Body of pancreas (tissue), 4 donors: ENCODE results near the gene OR2M2. TPM values are rescaled to one million over a fixed set of nuclear protein-coding genes. Genes with fewer than 3 reads are reported as not detected.

Experiments
- ATAC-seq: fragments of 150-250 bp; one replicate; pipeline ENCODE4 v1.9.1; 2016
- DNase-seq, 4 donors: peaks; one replicate each; pipeline ENCODE4 v3.0.0-alpha.2; 2019
- H3K27ac ChIP-seq, 4 donors: fragments of 200-600 bp; sonication (generic); 1 replicate in 3 of 4; 2 replicates in 1 of 4; pipeline versions ENCODE4 v1.5.1 to v1.6.1; 2016 to 2019; ENCODE audit warnings: mild to moderate bottlenecking in 1 of 4, mixed read lengths in 1 of 4, moderate library complexity in 1 of 4
- H3K27me3 ChIP-seq, 2 donors: fragments of 200-600 bp; sonication (generic); one replicate each; pipeline ENCODE4 v1.6.0; 2016; ENCODE audit warnings: mild to moderate bottlenecking in 1 of 2
- H3K36me3 ChIP-seq, 2 donors: fragments of 200-600 bp; sonication (generic); replicated peaks in 1 of 2; 2 replicates each; pipeline ENCODE4 v1.5.1; 2016; ENCODE audit warnings: low read depth in 2 of 2; ENCODE audit not compliant: insufficient read depth in 1 of 2
- H3K4me1 ChIP-seq: fragments of 200-600 bp; sonication (generic); one replicate; pipeline ENCODE4 v1.6.0; 2016
- H3K4me3 ChIP-seq, 2 donors: fragments of 200-600 bp; sonication (generic); 1 replicate in 1 of 2; 2 replicates in 1 of 2; pipeline ENCODE4 v1.5.1; 2016 to 2019
- H3K9me3 ChIP-seq, 3 donors: fragments of 200-600 bp; sonication (generic); 1 replicate in 2 of 3; 2 replicates in 1 of 3; pipeline ENCODE4 v1.5.1; 2016
- CTCF ChIP-seq, 7 experiments: fragments of 450-650 bp in 4 of 7; fragments of 200-600 bp in 3 of 7; sonication (generic) in 3 of 7; IDR thresholded peaks; one replicate each; pipeline ENCODE4 v1.5.1; 2016 to 2019; ENCODE audit warnings: antibody characterized with exemption in 7 of 7
- POLR2A ChIP-seq, 3 donors: fragments of 450-650 bp; IDR thresholded peaks; one replicate each; pipeline ENCODE4 v1.6.1; 2016; ENCODE audit warnings: antibody characterized with exemption in 3 of 3, mild to moderate bottlenecking in 2 of 3
- WGBS, 2 donors: methylation state at CpG; one replicate each; pipeline ENCODE4 v1.1.5; 2017; 5-methylcytosine and 5-hydroxymethylcytosine counted together
- intact Hi-C: fragments of 100-400 bp; cut with DNase I; formaldehyde crosslinking; loops from one replicate; pipeline ENCODE4 v1.15.1; 2023
- total RNA-seq, 2 donors: library from RNA; depleted of rRNA; stranded (reverse); fragments of >200 nt; gene quantifications; one replicate each; pipeline ENCODE4 v1.1.0, GENCODE V29; 2016

Gene OR2M2
- total RNA-seq, 2 donors from 2014 or later: not detected

DNA sequence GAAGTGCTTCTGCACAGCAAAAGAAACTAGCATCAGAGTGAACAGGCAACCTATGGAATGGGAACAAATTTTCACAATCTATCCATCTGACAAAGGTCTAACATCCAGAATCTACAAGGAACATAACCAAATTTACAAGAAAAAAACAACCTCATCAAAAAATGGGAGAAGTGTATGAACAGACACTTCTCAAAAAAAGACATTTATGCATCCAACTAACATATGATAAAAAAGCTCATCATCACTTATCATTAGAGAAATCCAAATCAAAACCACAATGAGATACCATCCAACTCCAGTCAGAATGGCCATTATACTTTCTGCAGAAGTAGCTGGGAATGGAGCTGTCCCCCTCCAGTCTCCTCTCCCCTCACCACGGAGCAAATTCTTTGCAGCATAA, 19.5 kb downstream of the OR2M2 start:
- ATAC-seq: no peak

DNA sequence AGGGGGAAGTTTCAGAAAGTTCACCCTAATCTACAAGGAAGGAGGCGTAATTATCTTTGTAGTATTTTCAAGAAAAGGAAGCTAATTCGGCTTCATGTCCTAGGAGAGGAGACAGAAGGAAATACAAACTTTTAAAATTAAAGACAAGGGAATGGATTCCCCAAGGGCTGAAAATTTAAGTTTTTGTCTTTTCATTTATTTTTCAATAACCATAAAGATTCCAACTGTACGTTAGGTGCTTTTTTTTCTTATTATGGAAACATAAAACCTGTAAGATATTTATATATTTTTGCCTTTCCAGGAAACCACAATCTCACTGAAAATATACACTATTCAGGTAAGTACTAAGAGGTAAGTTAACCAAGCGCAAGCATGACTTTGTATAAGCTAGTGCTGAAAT, 22.3 kb downstream of the OR2M2 start, which contains the start of gene OR2M3:
Gene OR2M3, plus strand, starts transcription at position 301 of the 400 bp plus-strand sequence. CDS start 5,803 bp downstream, outside the sequence.
- Histone ChIP-seq H3K4me1 (no peaks in the 10 kb centered on the region), H3K36me3 (no peaks in the 10 kb centered on the region), H3K4me3 (no peak within 1 kb of the TSS), H3K27ac (no peak within 1 kb of the TSS), H3K9me3 (peaks cover 0 to 14% (median 0%) of the 10 kb centered on the region in 3 donors), H3K27me3 (no peaks in the 10 kb centered on the region)
- WGBS, 2 donors: 29 to 35% methylated on average over 4 of the region's 4 CpGs
- ATAC-seq (no peak), DNase-seq (no peak)
- intact Hi-C loops: no loop called here
- TF ChIP-seq CTCF (IDR thresholded peaks at IDR 0.05) (no peak), POLR2A (IDR thresholded peaks at IDR 0.05) (no peak)

More for the DNA sequence above, 19.5 kb downstream of the OR2M2 start:
- TF ChIP-seq CTCF (IDR thresholded peaks at IDR 0.05): no peak
- TF ChIP-seq POLR2A (IDR thresholded peaks at IDR 0.05): no peak
- Histone ChIP-seq H3K27ac (no peak overlapping the region), H3K27me3 (no peaks in the 10 kb centered on the region), H3K9me3 (peaks cover 0 to 14% (median 0%) of the 10 kb centered on the region in 3 donors), H3K36me3 (no peaks in the 10 kb centered on the region), H3K4me3 (no peak overlapping the region), H3K4me1 (no peaks in the 10 kb centered on the region)
- DNase-seq: no peak
- intact Hi-C loops: no loop called here
- WGBS, 2 donors: 24 to 42% methylated on average over 1 of the region's 1 CpG

GRCh38 chr1:248215880-248216279, 41.3 kb downstream of the OR2M2 start:
- intact Hi-C loops: no loop called here

GRCh38 chr1:248225537-248225936, 50.9 kb downstream of the OR2M2 start:
- DNase-seq: no peak
- no peak overlapping the region for H3K4me3 ChIP-seq
- no peaks in the 10 kb centered on the region for H3K9me3 ChIP-seq
- H3K27me3 ChIP-seq: no peaks in the 10 kb centered on the region
- intact Hi-C loops: no loop called here
- WGBS, 2 donors: 32 to 71% methylated on average over 1 of the region's 1 CpG
- TF ChIP-seq CTCF (IDR thresholded peaks at IDR 0.05) (no peak), POLR2A (IDR thresholded peaks at IDR 0.05) (no peak)
- H3K4me1 ChIP-seq: no peaks in the 10 kb centered on the region
- H3K36me3 ChIP-seq: no peaks in the 10 kb centered on the region
- no peak for ATAC-seq
- H3K27ac ChIP-seq: no peak overlapping the region

More at GRCh38 chr1:248215880-248216279, 41.3 kb downstream of the OR2M2 start:
- H3K27me3 ChIP-seq: no peaks in the 10 kb centered on the region
- no peaks in the 10 kb centered on the region for H3K4me1 ChIP-seq
- TF ChIP-seq POLR2A (IDR thresholded peaks at IDR 0.05) (no peak), CTCF (IDR thresholded peaks at IDR 0.05) (no peak)
- no peak overlapping the region for H3K27ac ChIP-seq
- 75 to 86% methylated on average over 1 of the region's 1 CpG for WGBS, 2 donors
- H3K9me3 ChIP-seq: no peaks in the 10 kb centered on the region
- DNase-seq: no peak
- H3K36me3 ChIP-seq: no peaks in the 10 kb centered on the region
- ATAC-seq: no peak
- no peak overlapping the region for H3K4me3 ChIP-seq

DNA sequence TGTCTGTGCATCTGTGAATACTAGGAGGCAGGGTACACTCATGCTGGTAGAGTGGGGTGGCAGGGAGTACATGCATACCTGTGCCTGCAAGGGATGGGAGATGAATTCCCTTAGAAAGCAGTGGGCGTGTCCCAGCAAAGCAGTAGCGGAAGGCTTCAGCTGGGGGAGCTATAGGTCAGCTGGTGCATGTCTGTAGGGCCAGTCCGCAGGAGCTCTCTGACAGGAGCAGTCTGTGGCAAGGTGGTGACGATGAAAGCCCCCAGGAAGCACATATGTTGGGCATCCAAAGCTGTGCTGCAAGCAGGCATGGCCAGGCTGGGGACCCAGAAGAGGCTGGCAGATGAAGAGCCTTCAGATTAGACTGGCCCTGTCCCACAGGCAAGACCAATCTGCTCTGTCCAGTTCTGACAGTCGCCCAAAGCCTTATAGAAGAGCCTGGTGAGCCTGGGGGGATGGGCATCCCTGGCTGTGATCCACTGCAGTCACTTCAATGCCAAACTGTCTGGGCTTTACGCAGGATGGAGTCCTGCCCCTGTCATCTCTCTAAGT, 54.8 kb downstream of the OR2M2 start:
- Histone ChIP-seq H3K4me1 (no peaks in the 10 kb centered on the region), H3K27me3 (no peaks in the 10 kb centered on the region), H3K27ac (no peak overlapping the region), H3K36me3 (no peaks in the 10 kb centered on the region), H3K9me3 (no peaks in the 10 kb centered on the region), H3K4me3 (no peak overlapping the region)
- TF ChIP-seq CTCF (IDR thresholded peaks at IDR 0.05) (no peak), POLR2A (IDR thresholded peaks at IDR 0.05) (no peak)
- intact Hi-C loops: no loop called here
- DNase-seq (no peak), ATAC-seq (no peak)
- WGBS, 2 donors: 29 to 59% methylated on average over 3 to 6 of the region's 6 CpGs
